ENCODE data around the gene SPTLC1.
A peak's percentile ranks its signal among the peaks of the same experiment; 100 is the strongest.
"Not testable (repeated sequence)": the region's sequence is repeated elsewhere in the genome, so short reads cannot be mapped to it uniquely, and the experiment has no call there.

SPTLC1 gene

GRCh38 chr9:92115071-92115858 lies at the start of gene SPTLC1:
Gene SPTLC1 (minus strand): TSS chr9:92115413. CDS start chr9:92115370, 43 bp downstream.
- DNase-seq = peak; percentile 87

- no peak for DNase-seq
Observed at GRCh38 chr9:92164975-92165374, 49.8 kb upstream of the SPTLC1 start.

GRCh38 chr9:92164490-92164889 lies 49.3 kb upstream of the SPTLC1 start:
- DNase-seq = no peak

GRCh38 chr9:92163276-92163675 lies 48.1 kb upstream of the SPTLC1 start:
- DNase-seq = no peak

GRCh38 chr9:92160786-92161185 lies 45.6 kb upstream of the SPTLC1 start:
- no peak for DNase-seq

GRCh38 chr9:92159058-92159457 lies 43.8 kb upstream of the SPTLC1 start:
- DNase-seq = no peak

DNA sequence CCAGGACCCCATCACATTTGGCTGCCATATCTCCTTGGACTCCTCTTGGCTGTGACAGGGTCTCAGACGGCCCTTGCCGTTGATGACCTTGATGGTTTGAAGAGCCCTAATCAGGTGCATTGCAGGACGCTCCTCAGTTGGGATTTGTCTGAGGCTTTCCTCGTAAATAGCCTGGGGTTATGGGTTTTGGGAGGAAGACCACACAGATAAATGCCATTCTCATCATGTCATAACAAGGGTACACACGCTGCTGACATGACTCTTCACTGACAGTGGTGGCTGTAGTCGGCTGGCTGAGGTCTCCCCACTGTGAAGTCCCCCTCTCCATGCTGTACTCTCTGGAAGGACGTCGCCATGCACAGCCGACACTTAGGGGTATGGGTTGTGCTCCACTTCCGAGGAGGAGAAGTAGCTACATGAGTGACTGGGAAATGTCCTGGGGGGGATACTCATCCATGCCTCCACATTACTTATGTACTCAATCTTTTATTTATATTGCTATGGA lies 42.9 kb upstream of the SPTLC1 start:
- no peak for DNase-seq

GRCh38 chr9:92155736-92156135 lies 40.5 kb upstream of the SPTLC1 start:
- DNase-seq = not testable (repeated sequence)

GRCh38 chr9:92155221-92155620 lies 40.0 kb upstream of the SPTLC1 start:
- DNase-seq = no peak

GRCh38 chr9:92153466-92154415 lies 38.5 kb upstream of the SPTLC1 start:
- DNase-seq = peak; percentile 28

DNA sequence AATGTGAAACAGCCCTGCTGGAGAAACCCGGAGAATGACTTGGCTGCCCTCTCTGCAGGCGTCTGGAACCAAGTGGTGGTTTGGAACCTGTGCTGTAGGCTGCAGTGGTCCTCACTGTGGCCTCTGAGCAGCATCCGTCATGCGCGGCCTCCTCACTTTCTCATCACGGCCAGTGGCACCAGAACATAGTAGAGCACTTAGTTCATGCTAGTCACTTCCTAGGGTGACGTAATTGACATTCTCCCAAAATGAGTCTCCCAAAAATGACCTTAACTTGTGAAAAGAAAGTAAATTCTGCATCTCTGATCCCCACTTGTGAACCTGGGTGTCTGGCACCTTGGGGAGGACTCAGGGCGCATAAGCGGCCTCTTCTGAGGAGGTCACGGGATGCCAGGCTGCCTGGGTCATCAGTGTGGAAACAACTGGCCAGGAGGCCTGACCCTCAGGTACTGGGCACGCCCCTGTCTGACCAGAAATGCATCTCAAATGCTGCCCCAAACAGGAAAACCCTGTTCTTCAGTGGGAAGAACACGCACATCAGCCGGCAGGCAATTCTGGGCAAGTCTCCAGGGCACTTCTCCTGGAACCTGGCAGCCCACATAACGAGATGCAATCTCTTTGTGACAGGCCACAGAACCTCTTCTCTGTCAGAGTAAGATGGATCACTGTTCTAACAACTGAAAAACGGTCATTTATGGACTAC lies 36.6 kb upstream of the SPTLC1 start:
- peak; percentile 62 for DNase-seq

- not testable (repeated sequence) for DNase-seq
Observed at GRCh38 chr9:92150501-92151470, 35.6 kb upstream of the SPTLC1 start.

DNA sequence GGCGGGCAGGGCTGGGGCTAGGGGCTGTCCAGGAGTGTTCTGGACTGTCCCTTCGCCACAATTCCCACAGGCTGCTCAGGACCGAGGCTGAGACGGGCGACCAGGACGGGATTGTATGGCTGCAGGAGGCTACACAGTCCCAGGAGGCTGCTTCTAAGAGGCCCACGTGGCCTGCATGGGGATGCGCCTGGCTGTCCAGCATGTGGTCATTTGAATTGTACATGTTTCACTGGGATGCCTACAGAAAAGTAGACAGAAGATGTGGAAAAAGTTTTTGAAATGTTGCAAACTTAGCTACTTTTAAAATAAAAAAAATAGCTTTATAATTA lies 32.6 kb upstream of the SPTLC1 start:
- DNase-seq = no peak

DNA sequence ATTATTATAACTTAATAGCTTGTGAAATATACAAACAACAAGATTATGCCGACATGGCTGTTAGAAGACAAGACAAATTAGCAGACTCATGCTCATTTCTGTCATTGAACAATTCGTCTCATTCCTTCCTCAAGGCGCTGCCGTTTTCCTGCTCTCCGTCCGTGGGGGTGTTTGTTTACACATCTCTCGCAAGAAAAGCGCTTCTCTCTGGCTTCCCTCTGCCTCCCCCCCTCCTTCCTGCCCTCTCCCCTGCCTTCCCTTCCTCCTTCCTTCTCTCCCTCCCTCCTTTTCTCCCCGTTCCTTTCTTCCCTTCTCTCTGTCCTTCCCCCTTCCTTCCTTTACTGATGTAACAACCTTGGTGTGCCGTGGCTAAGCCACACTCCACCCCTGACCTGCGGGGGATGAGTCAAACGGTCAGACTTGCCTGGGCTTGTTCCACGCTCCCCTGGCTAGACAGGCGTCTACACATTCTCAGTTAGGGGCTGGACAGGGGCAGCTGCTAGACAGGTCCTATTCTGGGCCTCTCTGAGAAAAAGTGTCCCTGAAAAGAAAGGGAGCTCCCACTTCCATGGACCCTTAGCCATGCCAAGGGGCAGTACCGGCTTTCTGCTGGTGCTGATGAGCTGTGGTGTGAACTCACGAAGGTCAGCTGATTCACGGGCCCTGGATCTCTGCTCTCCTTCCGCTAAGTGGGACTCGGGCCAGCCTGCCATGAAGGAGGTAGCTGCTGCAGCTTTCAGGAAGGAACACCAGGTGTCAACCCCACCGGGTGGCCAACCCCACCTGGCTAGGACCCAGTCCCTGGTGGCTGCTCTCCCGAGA lies 32.0 kb upstream of the SPTLC1 start:
- peak; percentile 73 for DNase-seq

- DNase-seq = no peak
Observed at GRCh38 chr9:92146610-92147009, 31.4 kb upstream of the SPTLC1 start.

GRCh38 chr9:92145784-92146183 lies 30.6 kb upstream of the SPTLC1 start:
- DNase-seq = not testable (repeated sequence)

- no peak for DNase-seq
Observed at GRCh38 chr9:92142329-92142728, 27.1 kb upstream of the SPTLC1 start.

GRCh38 chr9:92141144-92142129 lies 26.2 kb upstream of the SPTLC1 start:
- DNase-seq = peak; percentile 40

GRCh38 chr9:92140754-92141143 lies 25.5 kb upstream of the SPTLC1 start:
- DNase-seq = no peak
